CD4-positive, alpha-beta T cell (primary cell): ENCODE measurements around the gene OPN4. TPM values are rescaled to one million over a fixed set of nuclear protein-coding genes. Genes with fewer than 3 reads are reported as not detected.

Experiments used
- ATAC-seq: fragments of 200-7000 bp; cut with Tn5 transposase; one replicate; pipeline ENCODE4 v1.10.0; 2022; ENCODE audit warnings: mild to moderate bottlenecking; ENCODE audit not compliant: poor library complexity
- CTCF ChIA-PET: fragments of 350-600 bp; sonication (Branson Sonifier 250); formaldehyde crosslinking; loops from one replicate; lab custom pipeline; 2021; ENCODE audit warnings: antibody characterized with exemption, inconsistent platforms; lab: Charles Lee
- POLR2A ChIA-PET: fragments of 350-600 bp; sonication (Branson Sonifier 250); formaldehyde crosslinking; loops from one replicate; lab custom pipeline; 2021; ENCODE audit warnings: antibody characterized with exemption, inconsistent platforms; lab: Charles Lee
- DNase-seq, 14 experiments: peaks; one replicate each; pipeline ENCODE4 v3.0.0-alpha.2; 2013 to 2020; ENCODE audit warnings: mixed read lengths in 2 of 14
- H3K27ac ChIP-seq, 2 donors: one replicate each; pipeline versions ENCODE4 v1.5.1 to v1.7.0; 2013; ENCODE audit warnings: low read length in 2 of 2, low read depth in 1 of 2, mild to moderate bottlenecking in 1 of 2
- H3K27me3 ChIP-seq, 2 experiments: 1 replicate in 1 of 2; 2 replicates in 1 of 2; pipeline versions ENCODE4 v1.6.1 to v1.7.0; 2013; ENCODE audit warnings: low read length in 2 of 2, control low read depth in 1 of 2, mild to moderate bottlenecking in 1 of 2, moderate library complexity in 1 of 2; ENCODE audit not compliant: insufficient read depth in 2 of 2, control insufficient read depth in 1 of 2
- H3K36me3 ChIP-seq: one replicate; pipeline ENCODE4 v1.6.1; 2013; ENCODE audit warnings: low read length, control low read depth; ENCODE audit not compliant: insufficient read depth
- H3K4me1 ChIP-seq: one replicate; pipeline ENCODE4 v1.6.1; 2013; ENCODE audit warnings: low read length, control low read depth; ENCODE audit not compliant: insufficient read depth
- H3K4me3 ChIP-seq: one replicate; pipeline ENCODE4 v1.5.1; 2013; ENCODE audit warnings: mild to moderate bottlenecking, low read length, moderate library complexity
- H3K9me3 ChIP-seq, 2 experiments: 1 replicate in 1 of 2; 2 replicates in 1 of 2; pipeline versions ENCODE4 v1.6.1 to v1.7.0; 2013; ENCODE audit warnings: low read length in 2 of 2, mild to moderate bottlenecking in 2 of 2, control low read depth in 1 of 2, moderate library complexity in 1 of 2; ENCODE audit not compliant: control insufficient read depth in 1 of 2, insufficient read depth in 1 of 2
- H3K27ac Mint-ChIP-seq: one replicate; pipeline ENCODE4 v1.8.0; 2020; ENCODE audit warnings: mixed read lengths
- H3K27me3 Mint-ChIP-seq: one replicate; pipeline ENCODE4 v1.8.0; 2021; ENCODE audit warnings: mixed read lengths
- H3K36me3 Mint-ChIP-seq: one replicate; pipeline ENCODE4 v1.8.0; 2021; ENCODE audit warnings: low read depth, mixed read lengths
- H3K4me1 Mint-ChIP-seq: one replicate; pipeline ENCODE4 v1.8.0; 2021; ENCODE audit warnings: low read depth, mixed read lengths
- H3K4me3 Mint-ChIP-seq: one replicate; pipeline ENCODE4 v1.8.0; 2020; ENCODE audit warnings: mild to moderate bottlenecking, mixed read lengths
- H3K9me3 Mint-ChIP-seq: one replicate; pipeline ENCODE4 v1.8.0; 2020; ENCODE audit warnings: mixed read lengths
- intact Hi-C, 2 experiments: fragments of 100-400 bp; cut with DNase I in 1 of 2; cut with micrococcal nuclease in 1 of 2; formaldehyde crosslinking; loops; one replicate each; pipeline versions ENCODE4 v1.15.1 to v1.9.0; 2023 to 2025; cut with DNase I, micrococcal nuclease
- total RNA-seq, 174 experiments: library from RNA in 2 of 174; stranded (reverse) in 2 of 174; gene quantifications; one replicate each; pipeline ENCODE4 v1.2.3 and lab custom pipeline; 2021 to 2026
- TF ChIP-seq, protein P1 (sequence below): fragments of 200-600 bp; IDR thresholded peaks from one replicate; pipeline ENCODE4 v1.8.0; 2022; ENCODE audit warnings: antibody characterized with exemption, mild to moderate bottlenecking

Gene OPN4
- total RNA-seq, 2 experiments from 2014 or later, result not detected

DNA sequence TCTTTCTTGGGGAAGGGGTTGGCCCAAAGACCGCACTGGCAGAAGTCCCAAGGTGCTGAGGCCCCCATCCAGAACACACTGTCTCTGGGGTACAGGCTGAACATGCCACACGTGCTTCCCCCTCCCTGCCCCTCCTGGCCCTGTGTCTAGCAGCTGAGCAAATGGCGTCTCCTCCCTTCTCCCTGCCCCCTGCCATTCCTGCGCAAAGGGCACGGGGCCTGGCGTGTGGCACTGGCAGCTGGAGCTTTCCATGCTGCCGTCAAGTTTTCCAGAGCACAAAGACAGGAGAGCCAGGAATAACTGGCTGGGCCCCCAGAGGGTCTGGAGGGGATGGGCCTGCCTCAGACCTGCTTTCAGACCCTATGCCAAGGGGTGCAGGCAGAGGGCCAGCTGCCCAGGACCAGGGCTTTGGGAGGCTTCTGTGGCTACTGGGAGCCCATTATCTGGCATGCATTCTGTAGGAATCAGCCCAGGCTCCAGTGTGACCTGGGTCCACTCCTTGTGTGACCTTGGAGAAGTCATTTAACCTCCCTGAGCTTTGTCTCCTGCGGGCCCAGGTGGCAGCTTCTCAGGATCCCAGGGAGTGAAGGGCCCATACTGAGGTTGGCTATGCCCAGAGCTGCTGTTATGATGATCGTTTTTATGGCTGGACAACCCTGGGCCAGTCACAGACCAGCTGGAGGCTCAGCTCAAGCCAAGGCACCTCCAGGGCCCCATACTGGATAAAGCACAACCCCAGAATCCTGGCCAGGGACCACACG lies 13.3 kb downstream of the OPN4 start:
- intact Hi-C loops, result no loop called here
- Histone ChIP-seq H3K27ac (no peak overlapping the region), H3K4me3 (no peak overlapping the region), H3K4me1 (no peaks in the 10 kb centered on the region), H3K9me3 (no peaks in the 10 kb centered on the region), H3K27me3 (no peaks in the 10 kb centered on the region), H3K36me3 (no peaks in the 10 kb centered on the region)
- Mint-ChIP-seq H3K27ac (no peak overlapping the region), H3K4me3 (no peak overlapping the region), H3K36me3 (no peaks in the 10 kb centered on the region), H3K4me1 (no peaks in the 10 kb centered on the region), H3K27me3 (no peaks in the 10 kb centered on the region), H3K9me3 (no peaks in the 10 kb centered on the region)
- DNase-seq, result no peak
- ATAC-seq, result no peak
- TF ChIP-seq, protein P1, sequence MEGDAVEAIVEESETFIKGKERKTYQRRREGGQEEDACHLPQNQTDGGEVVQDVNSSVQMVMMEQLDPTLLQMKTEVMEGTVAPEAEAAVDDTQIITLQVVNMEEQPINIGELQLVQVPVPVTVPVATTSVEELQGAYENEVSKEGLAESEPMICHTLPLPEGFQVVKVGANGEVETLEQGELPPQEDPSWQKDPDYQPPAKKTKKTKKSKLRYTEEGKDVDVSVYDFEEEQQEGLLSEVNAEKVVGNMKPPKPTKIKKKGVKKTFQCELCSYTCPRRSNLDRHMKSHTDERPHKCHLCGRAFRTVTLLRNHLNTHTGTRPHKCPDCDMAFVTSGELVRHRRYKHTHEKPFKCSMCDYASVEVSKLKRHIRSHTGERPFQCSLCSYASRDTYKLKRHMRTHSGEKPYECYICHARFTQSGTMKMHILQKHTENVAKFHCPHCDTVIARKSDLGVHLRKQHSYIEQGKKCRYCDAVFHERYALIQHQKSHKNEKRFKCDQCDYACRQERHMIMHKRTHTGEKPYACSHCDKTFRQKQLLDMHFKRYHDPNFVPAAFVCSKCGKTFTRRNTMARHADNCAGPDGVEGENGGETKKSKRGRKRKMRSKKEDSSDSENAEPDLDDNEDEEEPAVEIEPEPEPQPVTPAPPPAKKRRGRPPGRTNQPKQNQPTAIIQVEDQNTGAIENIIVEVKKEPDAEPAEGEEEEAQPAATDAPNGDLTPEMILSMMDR, result no peak
- ChIA-PET POLR2A (no interaction called here), CTCF (no interaction called here)

DNA sequence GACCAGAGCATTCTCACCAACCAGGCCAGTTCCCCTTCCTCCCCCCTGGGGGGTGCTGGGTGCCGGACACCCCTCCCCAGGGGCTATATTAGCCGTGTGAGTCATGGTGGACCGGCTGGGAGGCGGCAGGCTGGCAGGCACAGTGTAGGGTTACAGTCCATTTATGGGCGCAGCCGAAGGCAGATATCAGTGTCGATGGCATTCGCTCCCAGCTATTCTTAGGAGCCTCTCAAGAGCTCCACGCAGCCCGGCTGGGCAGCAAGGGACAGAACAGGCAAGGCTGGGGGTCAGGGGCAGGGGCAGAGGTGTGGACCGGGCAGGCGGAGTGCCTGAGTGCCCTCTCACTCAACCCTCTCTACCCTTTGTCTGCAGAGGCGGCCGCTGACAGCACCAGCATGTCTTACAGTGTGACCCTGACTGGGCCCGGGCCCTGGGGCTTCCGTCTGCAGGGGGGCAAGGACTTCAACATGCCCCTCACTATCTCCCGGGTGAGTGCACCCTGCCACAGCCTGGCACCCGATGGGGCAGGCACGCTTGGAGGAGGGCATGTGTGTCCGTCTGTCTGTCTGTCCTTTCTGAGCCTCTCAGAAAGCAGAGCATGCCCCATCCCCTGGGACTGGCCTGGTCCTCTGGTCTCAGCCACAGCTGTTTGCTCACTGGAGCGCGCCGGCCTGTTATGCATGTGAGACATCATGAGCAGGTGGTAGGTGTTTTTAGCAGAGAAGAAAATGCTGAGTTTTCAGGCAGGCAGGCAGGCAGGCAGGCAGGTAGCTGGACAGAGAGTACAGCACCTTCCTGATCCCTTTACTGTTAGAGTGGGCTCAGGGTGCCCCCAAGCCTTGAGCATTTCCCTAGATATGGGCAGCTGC lies 14.2 kb downstream of the OPN4 start, which contains the start of gene LDB3:
Gene LDB3, plus strand, starts transcription at position 215 of the 869 bp plus-strand sequence. Its CDS starts 181 bp downstream, at position 396.
- intact Hi-C loops, result no loop called here
- no peak for ATAC-seq
- CTCF ChIA-PET, result no interaction called here

DNA sequence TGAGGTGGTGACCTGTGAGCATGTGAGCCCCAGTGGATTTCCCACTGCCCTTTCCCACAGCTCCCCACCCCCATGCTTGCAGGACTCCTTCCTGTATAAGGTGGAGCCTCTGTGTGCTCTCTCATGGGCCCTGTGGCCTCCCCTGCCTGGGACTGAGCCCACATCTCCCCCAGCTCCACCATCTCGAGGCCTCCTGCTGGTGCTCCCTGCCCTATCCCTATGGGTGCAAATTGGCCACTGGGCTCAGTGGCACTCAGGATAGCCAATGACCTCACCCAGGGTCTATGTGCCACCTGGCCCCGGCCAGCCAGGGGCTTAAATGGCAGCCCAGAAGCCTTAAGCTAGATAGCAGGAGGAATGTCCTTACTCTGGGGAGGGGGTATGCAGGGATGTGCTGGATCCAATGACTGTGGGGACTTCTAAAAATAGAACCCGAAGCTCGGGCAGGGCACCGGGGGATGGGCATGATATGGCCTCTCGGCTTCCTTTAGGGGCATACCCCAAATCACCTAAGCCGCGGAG lies 16.0 kb downstream of the OPN4 start:
- intact Hi-C loops, result no loop called here
- POLR2A ChIA-PET, result no interaction called here
- H3K36me3 ChIP-seq, result no peaks in the 10 kb centered on the region

More for the DNA sequence above, 14.2 kb downstream of the OPN4 start, which contains the start of gene LDB3:
- H3K4me3 ChIP-seq, result no peak within 1 kb of the TSS
- H3K27me3 Mint-ChIP-seq, result no peaks in the 10 kb centered on the region
- H3K27me3 ChIP-seq, result no peaks in the 10 kb centered on the region
- H3K9me3 ChIP-seq, result no peaks in the 10 kb centered on the region
- no peak within 1 kb of the TSS for H3K27ac ChIP-seq
- POLR2A ChIA-PET, result interaction anchor here (0.8 kb wide), 1 partner anchor 26 kb away, joined by 3 read pairs; no protein-coding TSS in a partner anchor
- TF ChIP-seq, protein P1, result no peak
- H3K4me1 Mint-ChIP-seq, result no peaks in the 10 kb centered on the region
- H3K9me3 Mint-ChIP-seq, result no peaks in the 10 kb centered on the region
- H3K36me3 ChIP-seq, result no peaks in the 10 kb centered on the region
- no peak within 1 kb of the TSS for H3K27ac Mint-ChIP-seq
- no peaks in the 10 kb centered on the region for H3K36me3 Mint-ChIP-seq
- H3K4me3 Mint-ChIP-seq, result no peak within 1 kb of the TSS
- no peak for DNase-seq
- H3K4me1 ChIP-seq, result no peaks in the 10 kb centered on the region

More for the DNA sequence above, 16.0 kb downstream of the OPN4 start:
- Histone ChIP-seq H3K27ac (no peak overlapping the region), H3K27me3 (no peaks in the 10 kb centered on the region), H3K4me3 (no peak overlapping the region), H3K9me3 (no peaks in the 10 kb centered on the region), H3K4me1 (no peaks in the 10 kb centered on the region)
- ATAC-seq, result no peak
- Mint-ChIP-seq H3K36me3 (no peaks in the 10 kb centered on the region), H3K27me3 (no peaks in the 10 kb centered on the region), H3K4me3 (no peak overlapping the region), H3K27ac (no peak overlapping the region), H3K9me3 (no peaks in the 10 kb centered on the region), H3K4me1 (no peaks in the 10 kb centered on the region)
- CTCF ChIA-PET, result no interaction called here
- TF ChIP-seq, protein P1, result no peak
- DNase-seq, result no peak
